Calu3 (cell line): ENCODE data around the gene SRRT. TPM values are rescaled to one million over a fixed set of nuclear protein-coding genes. Genes with fewer than 3 reads are reported as not detected.

Experiments used
- BruUV-seq: library from RNA; stranded (reverse); fragments of 400-500 nt; replicated peaks from 2 replicates; lab custom pipeline; 2021; lab: Mats Ljungman, UMichigan
- CTCF ChIA-PET: fragments of 300-600 bp; sonication (Branson Sonifier 250); formaldehyde crosslinking; loops from one replicate; lab custom pipeline; 2022; ENCODE audit warnings: antibody characterized with exemption; lab: Charles Lee
- DNase-seq: peaks from one replicate; pipeline ENCODE4 v3.0.0; 2022
- H3K27ac Mint-ChIP-seq: one replicate; pipeline ENCODE4 v1.8.0; 2022; ENCODE audit warnings: mixed read lengths; ENCODE audit not compliant: unreplicated experiment
- H3K27me3 Mint-ChIP-seq: one replicate; pipeline ENCODE4 v1.8.0; 2022; ENCODE audit warnings: mixed read lengths; ENCODE audit not compliant: unreplicated experiment
- H3K36me3 Mint-ChIP-seq: one replicate; pipeline ENCODE4 v1.8.0; 2022; ENCODE audit warnings: mild to moderate bottlenecking, moderate library complexity, mixed read lengths; ENCODE audit not compliant: insufficient read depth, unreplicated experiment
- H3K4me1 Mint-ChIP-seq: one replicate; pipeline ENCODE4 v1.8.0; 2022; ENCODE audit warnings: mild to moderate bottlenecking, low read depth, mixed read lengths; ENCODE audit not compliant: unreplicated experiment
- H3K4me3 Mint-ChIP-seq: one replicate; pipeline ENCODE4 v1.8.0; 2022; ENCODE audit warnings: mild to moderate bottlenecking, low read depth, moderate library complexity, mixed read lengths; ENCODE audit not compliant: unreplicated experiment
- H3K9me3 Mint-ChIP-seq: one replicate; pipeline ENCODE4 v1.8.0; 2022; ENCODE audit warnings: low read depth, mixed read lengths; ENCODE audit not compliant: unreplicated experiment
- intact Hi-C: fragments of 100-400 bp; cut with micrococcal nuclease; formaldehyde crosslinking; loops from one replicate; pipeline ENCODE4 v1.10.0; 2022; ENCODE audit not compliant: unreplicated experiment
- total RNA-seq: library from RNA; stranded (reverse); gene quantifications from 2 replicates; pipeline ENCODE4 v1.2.3, GENCODE V29; 2022
- TF ChIP-seq, protein P1 (sequence below): fragments of 200-600 bp; IDR thresholded peaks from one replicate; pipeline ENCODE4 v1.8.0; 2022; ENCODE audit warnings: antibody characterized with exemption; ENCODE audit not compliant: unreplicated experiment

Gene SRRT
- total RNA-seq, 1 experiment from 2014 or later: 151 TPM

DNA sequence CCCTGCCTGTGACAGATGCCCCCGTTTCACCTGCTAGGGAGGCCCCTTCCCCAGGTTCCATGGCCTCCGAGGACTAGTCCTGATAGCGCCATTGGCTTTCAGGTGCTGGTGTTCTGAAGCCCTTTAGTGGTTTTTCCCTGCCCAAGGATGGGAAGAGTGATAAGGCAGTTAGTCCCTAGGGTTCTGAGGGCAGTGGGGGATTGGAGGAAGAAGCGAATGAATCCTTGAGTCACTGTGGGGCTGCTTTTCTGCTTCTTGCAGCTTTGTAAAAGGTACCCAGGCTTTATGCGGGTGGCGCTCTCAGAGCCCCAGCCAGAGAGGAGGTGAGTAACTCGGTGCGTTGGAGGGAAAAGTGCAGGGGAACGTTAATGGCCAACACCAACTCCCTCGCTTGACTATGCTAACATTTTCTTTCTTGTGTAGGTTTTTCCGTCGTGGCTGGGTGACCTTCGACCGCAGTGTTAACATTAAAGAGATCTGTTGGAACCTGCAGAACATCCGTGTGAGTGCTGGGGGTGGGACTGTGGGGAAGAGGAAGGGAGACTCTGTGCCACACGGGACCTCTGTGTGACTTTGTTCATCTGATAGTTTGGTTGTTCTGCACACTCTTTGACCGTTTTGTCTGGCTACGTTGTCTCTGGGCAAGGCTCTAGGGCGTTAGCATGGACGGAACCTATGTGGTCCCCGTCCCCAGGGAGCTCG lies 10.7 kb downstream of the SRRT start:
- H3K4me1 Mint-ChIP-seq: peaks cover 7% of the 10 kb centered on the region
- BruUV-seq: no TSS peak
- H3K4me3 Mint-ChIP-seq: no peak overlapping the region
- TF ChIP-seq, protein P1, sequence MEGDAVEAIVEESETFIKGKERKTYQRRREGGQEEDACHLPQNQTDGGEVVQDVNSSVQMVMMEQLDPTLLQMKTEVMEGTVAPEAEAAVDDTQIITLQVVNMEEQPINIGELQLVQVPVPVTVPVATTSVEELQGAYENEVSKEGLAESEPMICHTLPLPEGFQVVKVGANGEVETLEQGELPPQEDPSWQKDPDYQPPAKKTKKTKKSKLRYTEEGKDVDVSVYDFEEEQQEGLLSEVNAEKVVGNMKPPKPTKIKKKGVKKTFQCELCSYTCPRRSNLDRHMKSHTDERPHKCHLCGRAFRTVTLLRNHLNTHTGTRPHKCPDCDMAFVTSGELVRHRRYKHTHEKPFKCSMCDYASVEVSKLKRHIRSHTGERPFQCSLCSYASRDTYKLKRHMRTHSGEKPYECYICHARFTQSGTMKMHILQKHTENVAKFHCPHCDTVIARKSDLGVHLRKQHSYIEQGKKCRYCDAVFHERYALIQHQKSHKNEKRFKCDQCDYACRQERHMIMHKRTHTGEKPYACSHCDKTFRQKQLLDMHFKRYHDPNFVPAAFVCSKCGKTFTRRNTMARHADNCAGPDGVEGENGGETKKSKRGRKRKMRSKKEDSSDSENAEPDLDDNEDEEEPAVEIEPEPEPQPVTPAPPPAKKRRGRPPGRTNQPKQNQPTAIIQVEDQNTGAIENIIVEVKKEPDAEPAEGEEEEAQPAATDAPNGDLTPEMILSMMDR: no peak
- no peak for DNase-seq
- H3K27me3 Mint-ChIP-seq: no peaks in the 10 kb centered on the region
- CTCF ChIA-PET: no interaction called here
- H3K27ac Mint-ChIP-seq: no peak overlapping the region
- no peaks in the 10 kb centered on the region for H3K9me3 Mint-ChIP-seq
- H3K36me3 Mint-ChIP-seq: peaks cover 79% of the 10 kb centered on the region
- intact Hi-C loops: no loop called here

- Mint-ChIP-seq H3K36me3 (peaks cover 77% of the 10 kb centered on the region), H3K4me3 (no peak overlapping the region), H3K9me3 (no peaks in the 10 kb centered on the region), H3K27ac (no peak overlapping the region), H3K4me1 (peaks cover 11% of the 10 kb centered on the region), H3K27me3 (no peaks in the 10 kb centered on the region)
- BruUV-seq: no TSS peak
- TF ChIP-seq, protein P1: no peak
- intact Hi-C loops: no loop called here
- CTCF ChIA-PET: no interaction called here
- DNase-seq: no peak
Observed at GRCh38 chr7:100886142-100886935, 11.4 kb downstream of the SRRT start.

GRCh38 chr7:100886936-100887515 lies 12.1 kb downstream of the SRRT start:
- Mint-ChIP-seq H3K9me3 (no peaks in the 10 kb centered on the region), H3K4me1 (peaks cover 18% of the 10 kb centered on the region), H3K4me3 (no peak overlapping the region), H3K27ac (no peak overlapping the region), H3K27me3 (no peaks in the 10 kb centered on the region), H3K36me3 (peaks cover 70% of the 10 kb centered on the region)
- no TSS peak for BruUV-seq
- TF ChIP-seq, protein P1: no peak
- DNase-seq: no peak
- intact Hi-C loops: no loop called here
- CTCF ChIA-PET: interaction anchor here (0.5 kb wide), 1 partner anchor 211 kb away, joined by 3 read pairs; no protein-coding TSS in a partner anchor

DNA sequence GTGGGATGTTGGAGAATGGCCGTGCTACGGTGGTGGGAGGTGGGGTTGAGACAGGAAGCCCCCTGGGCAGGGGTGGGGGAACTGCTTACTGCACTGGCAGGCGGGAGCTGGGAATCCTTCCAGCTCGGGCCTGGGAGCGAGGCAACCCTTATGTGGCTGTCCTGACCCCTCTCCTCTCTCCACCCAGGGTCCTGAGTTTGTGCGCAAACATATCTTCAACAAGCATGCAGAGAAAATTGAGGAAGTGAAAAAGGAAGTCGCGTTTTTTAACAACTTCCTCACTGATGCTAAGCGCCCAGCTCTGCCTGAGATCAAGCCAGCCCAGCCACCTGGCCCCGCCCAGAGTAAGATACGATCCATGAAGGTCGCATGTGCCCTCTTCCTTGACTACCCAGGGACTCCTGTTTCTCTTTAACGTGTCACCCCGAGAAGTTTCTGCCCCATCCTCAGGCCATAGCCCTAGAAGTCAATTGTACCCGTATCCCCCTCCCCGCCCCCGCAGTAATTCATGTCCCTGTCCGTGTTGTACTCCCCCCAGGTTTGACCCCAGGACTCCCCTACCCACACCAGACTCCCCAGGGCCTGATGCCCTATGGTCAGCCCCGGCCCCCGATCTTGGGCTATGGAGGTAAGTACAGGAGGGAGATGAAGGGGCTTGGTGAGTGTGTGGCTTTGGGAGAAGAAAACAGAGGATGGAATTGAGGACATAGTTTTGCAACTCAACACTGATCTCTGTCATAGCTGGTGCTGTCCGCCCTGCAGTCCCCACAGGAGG lies 12.8 kb downstream of the SRRT start:
- TF ChIP-seq, protein P1: no peak
- TSS peak; percentile 73 for BruUV-seq
- CTCF ChIA-PET: interaction anchor here (0.5 kb wide), 1 partner anchor 212 kb away, joined by 3 read pairs; no protein-coding TSS in a partner anchor
- Mint-ChIP-seq H3K27me3 (no peaks in the 10 kb centered on the region), H3K27ac (no peak overlapping the region), H3K9me3 (no peaks in the 10 kb centered on the region), H3K36me3 (peaks cover 63% of the 10 kb centered on the region), H3K4me3 (peak overlapping the region; percentile 67), H3K4me1 (peaks cover 18% of the 10 kb centered on the region)
- no peak for DNase-seq
- intact Hi-C loops: no loop called here
